ENCODE measurements around the gene HIPK2. TPM values are rescaled to one million over a fixed set of nuclear protein-coding genes. Genes with fewer than 3 reads are reported as not detected.

Gene HIPK2
- total and polyA plus RNA-seq, 2 donors (not counting 3 experiments of a cell fraction or from before 2014, with no cell fraction given) = 9.0 to 43.8 TPM

DNA sequence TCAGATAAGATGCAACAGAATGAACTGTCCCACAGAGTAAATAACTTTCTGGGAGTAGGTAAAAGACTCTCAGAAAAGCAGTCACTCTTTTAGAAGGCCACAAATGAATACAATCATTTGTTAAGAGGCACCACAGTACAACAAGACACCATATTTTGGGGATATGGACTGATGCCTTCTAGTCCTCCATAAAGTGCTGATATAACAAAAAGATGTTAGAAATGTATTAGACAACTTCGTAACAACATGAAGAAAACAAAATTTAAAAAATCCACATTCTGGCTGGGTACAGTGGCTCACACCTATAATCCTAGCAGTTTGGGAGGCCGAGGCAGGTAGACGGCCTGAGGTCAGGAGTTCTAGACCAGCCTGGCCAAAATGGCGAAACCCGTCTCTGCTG lies 111.3 kb downstream of the HIPK2 start:
- no peak overlapping the region for H2AFZ ChIP-seq (ENCODE audit: low read depth, low read length)
- no peaks in the 10 kb centered on the region for H3K27me3 ChIP-seq (ENCODE audit: control insufficient read depth in 2 of 2, insufficient read depth in 2 of 2, low read length in 2 of 2)
- no peaks in the 10 kb centered on the region for H3K9me3 ChIP-seq (replicated peaks; ENCODE audit: control insufficient read depth, insufficient read depth, low read length)
- H4K20me1 ChIP-seq (replicated peaks; ENCODE audit: control insufficient read depth, extremely low read depth, insufficient read depth, low read length) = no peaks in the 10 kb centered on the region
- no peak overlapping the region for H3K27ac ChIP-seq (ENCODE audit: insufficient read depth, low read depth, low read length)
- TF ChIP-seq GATA2 (IDR thresholded peaks at IDR 0.05; ENCODE audit: insufficient read depth, insufficient read length, low read depth, low read length) = no peak
- TF ChIP-seq MYC (IDR thresholded peaks at IDR 0.05; ENCODE audit: low read depth, low read length) = no peak
- TF ChIP-seq POLR2AphosphoS5 (IDR thresholded peaks at IDR 0.05; ENCODE audit: insufficient read depth, low read depth, low read length) = no peak
- no peak for TF ChIP-seq JUN (IDR thresholded peaks at IDR 0.05; ENCODE audit: borderline replicate concordance, insufficient read depth, insufficient read length, low read depth)
- no peak for TF ChIP-seq FOS (IDR thresholded peaks at IDR 0.05; ENCODE audit: borderline replicate concordance, insufficient read depth, low read length)
- TF ChIP-seq, protein P1, sequence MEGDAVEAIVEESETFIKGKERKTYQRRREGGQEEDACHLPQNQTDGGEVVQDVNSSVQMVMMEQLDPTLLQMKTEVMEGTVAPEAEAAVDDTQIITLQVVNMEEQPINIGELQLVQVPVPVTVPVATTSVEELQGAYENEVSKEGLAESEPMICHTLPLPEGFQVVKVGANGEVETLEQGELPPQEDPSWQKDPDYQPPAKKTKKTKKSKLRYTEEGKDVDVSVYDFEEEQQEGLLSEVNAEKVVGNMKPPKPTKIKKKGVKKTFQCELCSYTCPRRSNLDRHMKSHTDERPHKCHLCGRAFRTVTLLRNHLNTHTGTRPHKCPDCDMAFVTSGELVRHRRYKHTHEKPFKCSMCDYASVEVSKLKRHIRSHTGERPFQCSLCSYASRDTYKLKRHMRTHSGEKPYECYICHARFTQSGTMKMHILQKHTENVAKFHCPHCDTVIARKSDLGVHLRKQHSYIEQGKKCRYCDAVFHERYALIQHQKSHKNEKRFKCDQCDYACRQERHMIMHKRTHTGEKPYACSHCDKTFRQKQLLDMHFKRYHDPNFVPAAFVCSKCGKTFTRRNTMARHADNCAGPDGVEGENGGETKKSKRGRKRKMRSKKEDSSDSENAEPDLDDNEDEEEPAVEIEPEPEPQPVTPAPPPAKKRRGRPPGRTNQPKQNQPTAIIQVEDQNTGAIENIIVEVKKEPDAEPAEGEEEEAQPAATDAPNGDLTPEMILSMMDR (IDR thresholded peaks at IDR 0.05; ENCODE audit: extremely low read depth in 1 of 2, insufficient read depth in 1 of 2, low read depth in 1 of 2, low read length in 2 of 2) = no peak
- TF ChIP-seq, protein P2, sequence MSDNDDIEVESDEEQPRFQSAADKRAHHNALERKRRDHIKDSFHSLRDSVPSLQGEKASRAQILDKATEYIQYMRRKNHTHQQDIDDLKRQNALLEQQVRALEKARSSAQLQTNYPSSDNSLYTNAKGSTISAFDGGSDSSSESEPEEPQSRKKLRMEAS (IDR thresholded peaks at IDR 0.05; ENCODE audit: insufficient read depth, insufficient read length) = no peak
- TF ChIP-seq POLR2A (IDR thresholded peaks at IDR 0.05; ENCODE audit: low read depth, low read length) = no peak
- H3K36me3 ChIP-seq (ENCODE audit: control insufficient read depth in 2 of 2, extremely low read depth in 1 of 2, insufficient read depth in 2 of 2, low read length in 2 of 2) = no peaks in the 10 kb centered on the region
- H3K9me1 ChIP-seq (replicated peaks; ENCODE audit: control insufficient read depth, extremely low read depth, insufficient read depth, low read length) = peaks cover 2% of the 10 kb centered on the region
- no peak overlapping the region for H3K9ac ChIP-seq (replicated peaks; ENCODE audit: extremely low read depth, insufficient read depth, low read length)
- ChIA-PET CTCF (no interaction called here), POLR2A (no interaction called here)
- intact Hi-C loops (cut with micrococcal nuclease) (no loop called here), dilution Hi-C loops (cut with MboI; ENCODE audit: extremely low pct_ligation_motif_present, low sequenced_read_pairs) (no loop called here)
- no peak overlapping the region for H3K4me2 ChIP-seq (ENCODE audit: insufficient read depth, low read length)
- BruUV-seq (replicated peaks) = no TSS peak
- DNase-seq (ENCODE audit: low read depth, low spot score) (no peak), FAIRE-seq (no peak)
- H3K79me2 ChIP-seq (ENCODE audit: control insufficient read depth, insufficient read depth, low read length) = peaks cover 27% of the 10 kb centered on the region
- H3K4me3 ChIP-seq (replicated peaks in 1 of 3; ENCODE audit: insufficient read depth in 1 of 3, low read depth in 1 of 3, low read length in 3 of 3) = no peak overlapping the region
- no peaks in the 10 kb centered on the region for H3K4me1 ChIP-seq (ENCODE audit: control insufficient read depth, extremely low read depth, insufficient read depth, low read length)

Measured in endothelial cell of umbilical vein (primary cell).